ENCODE measurements around the gene XXYLT1. TPM values are rescaled to one million over a fixed set of nuclear protein-coding genes. Genes with fewer than 3 reads are reported as not detected.

Gene XXYLT1
- total and polyA plus RNA-seq, 9 of the 15 experiments (the other 6 are each of a cell fraction or from before 2014, with no cell fraction given): 1.9 to 18.9 (median 15.0) TPM

- H3K4me1 ChIP-seq (replicated peaks in 1 of 2; ENCODE audit: control insufficient read depth in 2 of 2, insufficient read depth in 2 of 2, low read length in 2 of 2): no peaks in the 10 kb centered on the region
- no peak overlapping the region for H3K27ac ChIP-seq (ENCODE audit: extremely low read depth, low read depth, low read length)
- H3K9me3 ChIP-seq (replicated peaks; ENCODE audit: control insufficient read depth, insufficient read depth, low read depth, low read length): peaks cover 9% of the 10 kb centered on the region; the same call in 1 of the 2 replicates
- TF ChIP-seq HDAC3 (IDR thresholded peaks at IDR 0.05; ENCODE audit: borderline replicate concordance, partially characterized antibody): no peak
- TF ChIP-seq ILF3 (IDR thresholded peaks at IDR 0.05; ENCODE audit: borderline replicate concordance): no peak
- TF ChIP-seq CUX1 (CRISPR knock-in tag; IDR thresholded peaks at IDR 0.05): no peak
- TF ChIP-seq BCL6 (CRISPR knock-in tag; IDR thresholded peaks at IDR 0.05): no peak
- TF ChIP-seq STAT6 (CRISPR knock-in tag; IDR thresholded peaks at IDR 0.05): no peak
- H3K9me1 ChIP-seq (ENCODE audit: control insufficient read depth, insufficient read depth, low read length): no peaks in the 10 kb centered on the region
- H2AFZ ChIP-seq (ENCODE audit: low read depth, low read length): no peak overlapping the region
- H4K20me1 ChIP-seq (replicated peaks; ENCODE audit: control insufficient read depth, insufficient read depth, low read length): no peaks in the 10 kb centered on the region
- no TSS peak for BruUV-seq (replicated peaks)
- 83% methylated on average over 5 of the region's 5 CpGs for WGBS (ENCODE audit: insufficient coverage, low coverage, missing lambda C conversion rate)
- H3K79me2 ChIP-seq (ENCODE audit: control insufficient read depth, insufficient read depth, low read length): no peaks in the 10 kb centered on the region
- in situ Hi-C loops (cut with MboI) (no loop called here), intact Hi-C loops (cut with micrococcal nuclease) (no loop called here)
- peaks cover under 1% of the 10 kb centered on the region; the same call in 1 of the 3 replicates for H3K36me3 ChIP-seq (ENCODE audit: control insufficient read depth, insufficient read depth, low read length)
- H3K4me2 ChIP-seq (ENCODE audit: insufficient read depth, low read length): no peak overlapping the region
- no peaks in the 10 kb centered on the region for H3K27me3 ChIP-seq (ENCODE audit: control insufficient read depth in 2 of 2, insufficient read depth in 2 of 2, low read length in 2 of 2)
- no peak for ATAC-seq
- no peak overlapping the region for H3K9ac ChIP-seq (ENCODE audit: insufficient read depth in 1 of 2, low read depth in 2 of 2, low read length in 2 of 2)
- no peak for FAIRE-seq
- ChIA-PET CTCF (ENCODE audit: low intra/inter-chr PET ratio) (no interaction called here), POLR2A (interaction anchor here (1.1 kb wide), 1 partner anchor 14 kb away, joined by 3 read pairs; no protein-coding TSS in a partner anchor)
- H3K4me3 ChIP-seq: no peak overlapping the region
- DNase-seq (ENCODE audit: extremely low read depth in 1 of 4, low spot score in 3 of 4): no peak
Measured at GRCh38 chr3:195236076-195236798, 34.7 kb downstream of the XXYLT1 start.

All from K562 (cell line).